Neural cell (in vitro differentiated cells): ENCODE data around the gene SPATS2. TPM values are rescaled to one million over a fixed set of nuclear protein-coding genes. Genes with fewer than 3 reads are reported as not detected.

Experiments
- H2AFZ ChIP-seq: fragments of 200-600, 300-800 bp; sonication (generic), shearing (Covaris generic); 2 replicates; pipeline ENCODE4 v1.6.0; 2014; ENCODE audit warnings: low read depth, mild to moderate bottlenecking, antibody characterized with exemption, low read length, moderate library complexity
- H3F3A ChIP-seq: fragments of 200-600 bp; shearing (Covaris generic); 2 replicates; pipeline ENCODE4 v1.6.1; 2016; ENCODE audit warnings: mild to moderate bottlenecking, moderate library complexity, mixed read lengths, antibody characterized with exemption, low read length; ENCODE audit not compliant: insufficient read depth, poor library complexity, severe bottlenecking
- H3K27ac ChIP-seq: fragments of 200-600, 300-800 bp; sonication (generic), shearing (Covaris generic); 2 replicates; pipeline ENCODE4 v1.5.1; 2014; ENCODE audit warnings: mild to moderate bottlenecking, low read length, moderate library complexity
- H3K27me3 ChIP-seq: fragments of 300-800, 200-600 bp; sonication (generic), shearing (Covaris generic); 2 replicates; pipeline ENCODE4 v1.6.0; 2014; ENCODE audit warnings: mild to moderate bottlenecking, low read depth, low read length, moderate library complexity; ENCODE audit not compliant: insufficient read depth
- H3K36me3 ChIP-seq: fragments of 300-800, 200-600 bp; sonication (generic), shearing (Covaris generic); 2 replicates; pipeline ENCODE4 v1.5.1; 2014; ENCODE audit warnings: mild to moderate bottlenecking, antibody characterized with exemption, low read length, moderate library complexity; ENCODE audit not compliant: insufficient read depth
- H3K4me2 ChIP-seq: fragments of 300-800, 200-600 bp; sonication (generic), shearing (Covaris generic); 2 replicates; pipeline ENCODE4 v1.6.0; 2014; ENCODE audit warnings: mild to moderate bottlenecking, low read length
- H3K4me3 ChIP-seq: fragments of 300-800, 200-600 bp; sonication (generic), shearing (Covaris generic); 2 replicates; pipeline ENCODE4 v1.5.1; 2014; ENCODE audit warnings: mild to moderate bottlenecking, low read length, moderate library complexity
- H3K79me2 ChIP-seq: fragments of 200-600 bp; shearing (Covaris generic); replicated peaks from 2 replicates; pipeline ENCODE4 v1.6.0; 2014; ENCODE audit warnings: mild to moderate bottlenecking, low read length, moderate library complexity; ENCODE audit not compliant: insufficient read depth
- H3K9ac ChIP-seq: fragments of 300-800, 200-600 bp; sonication (generic), shearing (Covaris generic); 2 replicates; pipeline ENCODE4 v1.6.1; 2016; ENCODE audit warnings: mild to moderate bottlenecking, low read length, mixed read lengths
- H3K9me2 ChIP-seq: fragments of 200-600 bp; shearing (Covaris generic); 2 replicates; pipeline ENCODE4 v1.6.1; 2016; ENCODE audit warnings: mild to moderate bottlenecking, low read length, mixed read lengths; ENCODE audit not compliant: insufficient read depth
- H3K9me3 ChIP-seq: fragments of 200-600, 300-800 bp; sonication (generic), shearing (Covaris generic); 2 replicates; pipeline ENCODE4 v1.6.1; 2016; ENCODE audit warnings: mild to moderate bottlenecking, mixed run types, low read length, moderate library complexity, mixed read lengths
- H4K20me1 ChIP-seq: fragments of 200-600 bp; shearing (Covaris generic); 2 replicates; pipeline ENCODE4 v1.6.1; 2016; ENCODE audit warnings: mild to moderate bottlenecking, mixed run types; ENCODE audit not compliant: insufficient read depth
- EP300 ChIP-seq: fragments of 450-650 bp; conservative IDR thresholded peaks from 2 replicates; pipeline ENCODE4 v1.6.1; 2014; ENCODE audit warnings: antibody characterized with exemption, mild to moderate bottlenecking, moderate library complexity; ENCODE audit not compliant: poor library complexity, severe bottlenecking
- EZH2 ChIP-seq: fragments of 200-600, 300-800 bp; shearing (Covaris generic), sonication (generic); IDR thresholded peaks from 2 replicates; pipeline ENCODE4 v1.6.1; 2014; ENCODE audit warnings: antibody characterized with exemption, low read length, borderline replicate concordance, mild to moderate bottlenecking; ENCODE audit not compliant: insufficient read depth, poor library complexity, severe bottlenecking
- MXI1 ChIP-seq: fragments of 450-650 bp; conservative IDR thresholded peaks from 2 replicates; pipeline ENCODE4 v1.6.1; 2014; ENCODE audit warnings: antibody characterized with exemption, mild to moderate bottlenecking; ENCODE audit not compliant: poor library complexity, severe bottlenecking
- POLR2AphosphoS5 ChIP-seq: IDR thresholded peaks from 2 replicates; pipeline ENCODE4 v1.6.1; 2012
- RAD21 ChIP-seq: fragments of 450-650 bp; conservative IDR thresholded peaks from 2 replicates; pipeline ENCODE4 v1.6.1; 2014; ENCODE audit warnings: antibody characterized with exemption, mild to moderate bottlenecking, moderate library complexity
- SMC3 ChIP-seq: fragments of 450-650 bp; conservative IDR thresholded peaks from 2 replicates; pipeline ENCODE4 v1.6.1; 2014; ENCODE audit warnings: antibody characterized with exemption, mild to moderate bottlenecking, moderate library complexity; ENCODE audit not compliant: poor library complexity
- TAF1 ChIP-seq: IDR thresholded peaks from 2 replicates; pipeline ENCODE4 v1.6.1; 2012; ENCODE audit warnings: low read depth
- polyA plus RNA-seq: library from polyadenylated mRNA; depleted of rRNA; stranded (reverse); fragments of >200 nt; gene quantifications from 2 replicates; pipeline ENCODE4 v1.2.3, GENCODE V29; 2014
- TF ChIP-seq, protein P1 (sequence below): fragments of 450-650 bp; IDR thresholded peaks from 2 replicates; pipeline ENCODE4 v1.5.1; 2014; ENCODE audit warnings: antibody characterized with exemption, mild to moderate bottlenecking, moderate library complexity; ENCODE audit not compliant: poor library complexity, severe bottlenecking
- TF ChIP-seq, protein P2 (sequence below): IDR thresholded peaks from 2 replicates; pipeline ENCODE4 v1.6.1; 2012; ENCODE audit warnings: borderline replicate concordance

SPATS2 gene
- polyA plus RNA-seq, 1 donor from 2014 or later, result 58.4 TPM

DNA sequence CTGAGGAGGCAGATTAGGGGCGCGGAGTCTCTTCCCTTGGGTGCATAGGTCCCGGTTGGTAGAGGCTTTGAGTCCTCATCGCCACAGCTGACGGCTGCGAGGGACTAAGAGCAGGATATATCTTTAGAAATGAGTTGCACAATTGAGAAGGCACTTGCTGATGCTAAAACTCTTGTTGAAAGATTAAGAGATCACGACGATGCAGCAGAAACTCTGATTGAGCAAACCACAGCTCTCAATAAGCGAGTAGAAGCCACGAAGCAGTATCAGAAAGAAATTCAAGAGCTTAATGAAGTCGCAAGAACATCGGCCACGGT, 22.1 kb downstream of the SPATS2 start:
- no peaks in the 10 kb centered on the region for H4K20me1 ChIP-seq
- no peak overlapping the region for H3K4me3 ChIP-seq
- H3K9me3 ChIP-seq, result no peaks in the 10 kb centered on the region
- no peak overlapping the region for H2AFZ ChIP-seq
- H3F3A ChIP-seq, result no peaks in the 10 kb centered on the region
- no peaks in the 10 kb centered on the region for H3K9me2 ChIP-seq
- no peaks in the 10 kb centered on the region for H3K36me3 ChIP-seq
- no peak overlapping the region for H3K27ac ChIP-seq
- no peak overlapping the region for H3K9ac ChIP-seq
- no peaks in the 10 kb centered on the region for H3K27me3 ChIP-seq
- no peak overlapping the region for H3K4me2 ChIP-seq
- H3K79me2 ChIP-seq, result peaks cover 14% of the 10 kb centered on the region
- TF ChIP-seq, protein P1, sequence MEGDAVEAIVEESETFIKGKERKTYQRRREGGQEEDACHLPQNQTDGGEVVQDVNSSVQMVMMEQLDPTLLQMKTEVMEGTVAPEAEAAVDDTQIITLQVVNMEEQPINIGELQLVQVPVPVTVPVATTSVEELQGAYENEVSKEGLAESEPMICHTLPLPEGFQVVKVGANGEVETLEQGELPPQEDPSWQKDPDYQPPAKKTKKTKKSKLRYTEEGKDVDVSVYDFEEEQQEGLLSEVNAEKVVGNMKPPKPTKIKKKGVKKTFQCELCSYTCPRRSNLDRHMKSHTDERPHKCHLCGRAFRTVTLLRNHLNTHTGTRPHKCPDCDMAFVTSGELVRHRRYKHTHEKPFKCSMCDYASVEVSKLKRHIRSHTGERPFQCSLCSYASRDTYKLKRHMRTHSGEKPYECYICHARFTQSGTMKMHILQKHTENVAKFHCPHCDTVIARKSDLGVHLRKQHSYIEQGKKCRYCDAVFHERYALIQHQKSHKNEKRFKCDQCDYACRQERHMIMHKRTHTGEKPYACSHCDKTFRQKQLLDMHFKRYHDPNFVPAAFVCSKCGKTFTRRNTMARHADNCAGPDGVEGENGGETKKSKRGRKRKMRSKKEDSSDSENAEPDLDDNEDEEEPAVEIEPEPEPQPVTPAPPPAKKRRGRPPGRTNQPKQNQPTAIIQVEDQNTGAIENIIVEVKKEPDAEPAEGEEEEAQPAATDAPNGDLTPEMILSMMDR, result no peak
- TF ChIP-seq EZH2 (no peak), EP300 (no peak), RAD21 (no peak), TAF1 (no peak), POLR2AphosphoS5 (no peak), SMC3 (no peak), MXI1 (no peak)
- TF ChIP-seq, protein P2, sequence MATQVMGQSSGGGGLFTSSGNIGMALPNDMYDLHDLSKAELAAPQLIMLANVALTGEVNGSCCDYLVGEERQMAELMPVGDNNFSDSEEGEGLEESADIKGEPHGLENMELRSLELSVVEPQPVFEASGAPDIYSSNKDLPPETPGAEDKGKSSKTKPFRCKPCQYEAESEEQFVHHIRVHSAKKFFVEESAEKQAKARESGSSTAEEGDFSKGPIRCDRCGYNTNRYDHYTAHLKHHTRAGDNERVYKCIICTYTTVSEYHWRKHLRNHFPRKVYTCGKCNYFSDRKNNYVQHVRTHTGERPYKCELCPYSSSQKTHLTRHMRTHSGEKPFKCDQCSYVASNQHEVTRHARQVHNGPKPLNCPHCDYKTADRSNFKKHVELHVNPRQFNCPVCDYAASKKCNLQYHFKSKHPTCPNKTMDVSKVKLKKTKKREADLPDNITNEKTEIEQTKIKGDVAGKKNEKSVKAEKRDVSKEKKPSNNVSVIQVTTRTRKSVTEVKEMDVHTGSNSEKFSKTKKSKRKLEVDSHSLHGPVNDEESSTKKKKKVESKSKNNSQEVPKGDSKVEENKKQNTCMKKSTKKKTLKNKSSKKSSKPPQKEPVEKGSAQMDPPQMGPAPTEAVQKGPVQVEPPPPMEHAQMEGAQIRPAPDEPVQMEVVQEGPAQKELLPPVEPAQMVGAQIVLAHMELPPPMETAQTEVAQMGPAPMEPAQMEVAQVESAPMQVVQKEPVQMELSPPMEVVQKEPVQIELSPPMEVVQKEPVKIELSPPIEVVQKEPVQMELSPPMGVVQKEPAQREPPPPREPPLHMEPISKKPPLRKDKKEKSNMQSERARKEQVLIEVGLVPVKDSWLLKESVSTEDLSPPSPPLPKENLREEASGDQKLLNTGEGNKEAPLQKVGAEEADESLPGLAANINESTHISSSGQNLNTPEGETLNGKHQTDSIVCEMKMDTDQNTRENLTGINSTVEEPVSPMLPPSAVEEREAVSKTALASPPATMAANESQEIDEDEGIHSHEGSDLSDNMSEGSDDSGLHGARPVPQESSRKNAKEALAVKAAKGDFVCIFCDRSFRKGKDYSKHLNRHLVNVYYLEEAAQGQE, result no peak

DNA sequence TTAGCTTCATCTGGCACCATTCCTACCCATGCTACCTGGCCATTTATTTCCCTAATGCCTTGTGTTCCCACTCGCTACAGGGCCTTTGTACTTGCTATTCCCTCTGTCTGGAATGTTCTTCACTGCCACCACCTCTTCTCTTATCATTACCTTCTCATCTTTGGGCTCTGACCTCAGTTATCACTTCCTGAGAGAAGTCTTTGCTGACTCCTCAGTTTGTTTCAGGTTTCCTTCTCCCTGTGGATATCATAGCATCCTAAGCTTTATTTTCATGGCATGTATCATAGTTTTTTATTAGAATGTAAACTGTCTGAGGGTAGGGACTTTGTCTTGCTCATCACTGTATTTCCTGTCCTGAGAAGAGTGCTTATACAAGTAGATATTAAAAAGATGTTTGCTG, 29.7 kb downstream of the SPATS2 start:
- Histone ChIP-seq H3K4me2 (no peak overlapping the region), H3F3A (no peaks in the 10 kb centered on the region), H3K9ac (no peak overlapping the region), H3K79me2 (peaks cover 28% of the 10 kb centered on the region), H2AFZ (no peak overlapping the region), H3K36me3 (no peaks in the 10 kb centered on the region), H3K27ac (no peak overlapping the region), H3K9me2 (no peaks in the 10 kb centered on the region), H4K20me1 (no peaks in the 10 kb centered on the region), H3K4me3 (no peak overlapping the region), H3K27me3 (no peaks in the 10 kb centered on the region), H3K9me3 (no peaks in the 10 kb centered on the region)
- TF ChIP-seq, protein P1, result no peak
- TF ChIP-seq, protein P2, result no peak
- TF ChIP-seq EP300, result no peak
- no peak for TF ChIP-seq POLR2AphosphoS5
- no peak for TF ChIP-seq RAD21
